Measurements from ENCODE around the gene HOXD10.

The HOXD10 gene

GRCh38 chr2:176152350-176153181, 36.0 kb downstream of the HOXD10 start:
- DNase-seq, result no peak

GRCh38 chr2:176154576-176155252, 38.1 kb downstream of the HOXD10 start:
- DNase-seq, result no peak

- no peak for DNase-seq
Observed at GRCh38 chr2:176155356-176156044, 38.9 kb downstream of the HOXD10 start.

- DNase-seq, result no peak
Observed at GRCh38 chr2:176156301-176156806, 39.8 kb downstream of the HOXD10 start.

GRCh38 chr2:176156807-176157498, 40.4 kb downstream of the HOXD10 start, which contains the start of gene HOXD3:
TSS of gene HOXD3 (plus strand) at chr2:176157307. CDS start at chr2:176169115, 11,808 bp downstream.
- no peak for DNase-seq

GRCh38 chr2:176157499-176158185, 41.1 kb downstream of the HOXD10 start:
- no peak for DNase-seq

- DNase-seq, result no peak
Observed at GRCh38 chr2:176158186-176158591, 41.6 kb downstream of the HOXD10 start.

- DNase-seq, result no peak
Observed at GRCh38 chr2:176158855-176159662, 42.5 kb downstream of the HOXD10 start.

GRCh38 chr2:176159663-176160250, 43.2 kb downstream of the HOXD10 start:
- no peak for DNase-seq

GRCh38 chr2:176160251-176160985, 43.8 kb downstream of the HOXD10 start:
- no peak for DNase-seq

- no peak for DNase-seq
Observed at GRCh38 chr2:176160986-176161824, 44.6 kb downstream of the HOXD10 start.

- no peak for DNase-seq
Observed at GRCh38 chr2:176161825-176162626, 45.4 kb downstream of the HOXD10 start.

GRCh38 chr2:176162911-176163671, 46.5 kb downstream of the HOXD10 start:
- DNase-seq, result no peak

- DNase-seq, result no peak
Observed at GRCh38 chr2:176163672-176164056, 47.1 kb downstream of the HOXD10 start.

GRCh38 chr2:176164201-176164600, 47.6 kb downstream of the HOXD10 start:
- DNase-seq, result no peak

GRCh38 chr2:176164611-176165369, 48.2 kb downstream of the HOXD10 start:
- DNase-seq, result no peak
